Testis (tissue), 2 donors: Measurements from ENCODE around the gene GEMIN5.

Experiments used
- CTCF ChIP-seq, 3 experiments: fragments of 450-650 bp in 2 of 3; fragments of 200-600 bp in 1 of 3; sonication (generic) in 1 of 3; IDR thresholded peaks; one replicate each; pipeline ENCODE4 v1.5.1; 2016 to 2019; ENCODE audit warnings: antibody characterized with exemption in 3 of 3, mild to moderate bottlenecking in 2 of 3, moderate library complexity in 1 of 3
- POLR2A ChIP-seq: fragments of 450-650 bp; IDR thresholded peaks from one replicate; pipeline ENCODE4 v1.6.1; 2017; ENCODE audit warnings: antibody characterized with exemption, mild to moderate bottlenecking, moderate library complexity

- TF ChIP-seq POLR2A (no peak), CTCF (IDR thresholded peaks at IDR 0.05) (no peak)
These were observed 64.2 kb downstream of the GEMIN5 start for GRCh38 chr5:154873791-154874331.
